ENCODE measurements around the gene CACNB1.
A peak's percentile ranks its signal among the peaks of the same experiment; 100 is the strongest.

Gene CACNB1

GRCh38 chr17:39197380-39198185, at the start of gene CACNB1:
TSS of gene CACNB1 (minus strand) at chr17:39197669. CDS start at chr17:39197495, 174 bp downstream.
- in situ Hi-C loops (cut with HindIII; ENCODE audit: low sequenced_read_pairs) = no loop called here
- no peak for TF ChIP-seq CTCF (IDR thresholded peaks at IDR 0.05; ENCODE audit: low read depth, low read length)
- H3K4me3 ChIP-seq (ENCODE audit: low read depth, low read length) = peak within 1 kb of the TSS; percentile 77
- peak; percentile 75 for DNase-seq (ENCODE audit: low read depth, low spot score)

DNA sequence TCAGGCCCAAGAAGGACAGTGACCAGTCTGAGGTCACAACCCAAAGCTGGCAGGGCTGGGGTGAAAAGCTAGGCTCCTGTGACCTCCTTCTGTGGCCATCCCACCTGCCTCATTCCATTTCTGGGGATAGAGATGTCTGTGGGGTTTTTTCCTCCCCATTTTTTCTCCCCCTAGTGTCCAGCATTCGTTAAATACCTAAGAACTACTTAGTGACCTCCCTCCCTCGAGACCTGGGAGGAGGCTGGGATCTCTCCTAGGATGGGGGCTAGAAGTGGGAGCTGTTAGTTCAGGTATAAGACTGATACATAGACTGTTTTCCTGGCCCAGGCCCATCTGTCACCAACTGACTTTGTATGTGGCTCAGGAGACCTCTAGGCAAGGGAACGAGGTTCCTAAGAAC, 48.8 kb upstream of the CACNB1 start:
- in situ Hi-C loops (cut with HindIII; ENCODE audit: low sequenced_read_pairs) = no loop called here
- H3K4me3 ChIP-seq (ENCODE audit: low read depth, low read length) = no peak overlapping the region
- no peak for DNase-seq (ENCODE audit: low read depth, low spot score)
- no peak for TF ChIP-seq CTCF (IDR thresholded peaks at IDR 0.05; ENCODE audit: low read depth, low read length)

DNA sequence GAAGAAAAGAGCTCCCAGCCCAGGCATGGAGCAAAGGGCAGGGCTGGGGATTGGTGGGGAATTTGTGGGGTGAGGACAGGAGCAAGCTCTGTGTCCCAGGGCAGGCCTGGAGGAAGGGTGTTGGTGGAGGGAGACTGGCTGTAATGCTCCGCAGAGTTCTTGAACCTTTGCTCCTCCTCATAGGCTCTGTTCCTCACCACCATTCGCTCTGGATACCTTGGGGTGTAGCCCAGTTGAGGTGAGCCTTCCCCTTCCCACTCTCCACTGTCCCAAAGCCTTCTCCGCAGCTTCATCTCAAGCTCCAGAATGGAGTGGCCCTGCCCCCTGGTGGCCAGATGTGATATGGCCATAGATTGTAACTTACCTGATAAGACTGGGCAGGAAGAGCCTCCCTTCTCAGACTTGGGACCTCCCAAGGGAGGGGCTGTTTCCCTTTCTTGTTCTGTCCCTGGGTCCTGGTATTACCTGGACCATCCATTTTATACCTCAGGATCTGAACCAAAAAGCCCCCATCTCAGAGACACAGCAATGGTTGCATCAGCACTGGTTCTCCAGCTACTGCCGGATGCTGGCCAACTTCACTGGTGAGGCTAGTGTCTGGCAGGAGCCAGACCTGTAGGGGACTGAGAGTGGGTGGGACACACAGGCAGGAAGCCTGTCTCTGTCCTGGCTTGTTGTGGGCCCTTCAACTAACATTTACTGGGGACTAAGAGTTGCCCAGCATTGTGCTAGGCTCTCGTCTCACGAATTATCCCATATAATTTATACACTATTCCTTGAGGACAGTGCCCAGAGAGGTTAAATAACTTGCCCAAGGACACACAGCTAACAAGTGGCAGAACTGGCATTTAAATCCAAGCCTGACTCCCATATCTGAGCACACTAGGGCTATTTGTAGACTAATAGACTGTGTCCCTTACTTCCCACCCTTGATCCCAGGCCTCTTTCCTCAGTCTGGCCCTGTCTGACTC, 47.4 kb upstream of the CACNB1 start:
- in situ Hi-C loops (cut with HindIII; ENCODE audit: low sequenced_read_pairs) = no loop called here
- peak; percentile 95 for TF ChIP-seq CTCF (IDR thresholded peaks at IDR 0.05; ENCODE audit: low read depth, low read length)

DNA sequence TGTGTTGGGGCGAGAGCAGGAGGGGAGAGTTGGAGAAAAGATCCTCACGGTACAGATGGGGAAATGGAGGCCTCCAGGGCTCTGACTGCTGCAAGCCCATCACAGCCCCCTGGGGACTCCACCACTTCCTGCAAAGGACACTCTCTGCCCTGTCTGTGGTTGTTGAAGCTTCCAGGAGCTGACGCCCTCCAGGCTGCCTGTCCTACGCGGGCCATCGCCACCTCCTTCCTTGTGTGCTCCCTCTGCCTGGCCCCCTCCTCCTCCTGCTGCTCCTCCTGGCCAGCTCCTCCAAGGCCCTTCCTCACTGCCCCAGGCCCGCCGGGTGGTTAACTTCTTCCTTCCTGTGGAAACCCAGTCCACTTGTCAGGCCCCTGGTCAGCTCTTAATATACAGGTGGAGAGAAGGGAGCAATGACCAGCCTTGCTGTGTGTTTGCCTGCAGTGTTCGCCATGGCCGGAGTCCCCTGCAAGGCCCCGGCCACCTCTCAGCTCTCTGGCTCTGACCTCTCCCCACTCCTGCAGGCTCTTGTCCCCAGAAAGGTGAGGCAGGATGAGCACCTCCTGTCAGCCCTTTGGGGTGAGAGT, 46.6 kb upstream of the CACNB1 start:
- in situ Hi-C loops (cut with HindIII; ENCODE audit: low sequenced_read_pairs) = no loop called here
- no peak for TF ChIP-seq CTCF (IDR thresholded peaks at IDR 0.05; ENCODE audit: low read depth, low read length)
- no peak for DNase-seq (ENCODE audit: low read depth, low spot score)
- H3K4me3 ChIP-seq (ENCODE audit: low read depth, low read length) = no peak overlapping the region

More for the DNA sequence above, 47.4 kb upstream of the CACNB1 start:
- DNase-seq (ENCODE audit: low read depth, low spot score) = peak; percentile 84
- no peak overlapping the region for H3K4me3 ChIP-seq (ENCODE audit: low read depth, low read length)

GRCh38 chr17:39243155-39243554, 45.7 kb upstream of the CACNB1 start:
- DNase-seq (ENCODE audit: low read depth, low spot score) = no peak
- no peak for TF ChIP-seq CTCF (IDR thresholded peaks at IDR 0.05; ENCODE audit: low read depth, low read length)
- in situ Hi-C loops (cut with HindIII; ENCODE audit: low sequenced_read_pairs) = no loop called here
- H3K4me3 ChIP-seq (ENCODE audit: low read depth, low read length) = no peak overlapping the region

GRCh38 chr17:39240631-39241030, 43.2 kb upstream of the CACNB1 start:
- no peak for TF ChIP-seq CTCF (IDR thresholded peaks at IDR 0.05; ENCODE audit: low read depth, low read length)
- DNase-seq (ENCODE audit: low read depth, low spot score) = no peak
- in situ Hi-C loops (cut with HindIII; ENCODE audit: low sequenced_read_pairs) = no loop called here
- H3K4me3 ChIP-seq (ENCODE audit: low read depth, low read length) = no peak overlapping the region
